ENCODE results near the gene SERINC4. TPM values are rescaled to one million over a fixed set of nuclear protein-coding genes. Genes with fewer than 3 reads are reported as not detected.
A peak's percentile ranks its signal among the peaks of the same experiment; 100 is the strongest.

Gene SERINC4
- total RNA-seq, 1 donor: under 0.01 TPM

GRCh38 chr15:43763819-43764446 is 36.1 kb downstream of the SERINC4 start:
- DNase-seq (ENCODE audit: low read depth in 2 of 3, low spot score in 2 of 3): no peak

DNA sequence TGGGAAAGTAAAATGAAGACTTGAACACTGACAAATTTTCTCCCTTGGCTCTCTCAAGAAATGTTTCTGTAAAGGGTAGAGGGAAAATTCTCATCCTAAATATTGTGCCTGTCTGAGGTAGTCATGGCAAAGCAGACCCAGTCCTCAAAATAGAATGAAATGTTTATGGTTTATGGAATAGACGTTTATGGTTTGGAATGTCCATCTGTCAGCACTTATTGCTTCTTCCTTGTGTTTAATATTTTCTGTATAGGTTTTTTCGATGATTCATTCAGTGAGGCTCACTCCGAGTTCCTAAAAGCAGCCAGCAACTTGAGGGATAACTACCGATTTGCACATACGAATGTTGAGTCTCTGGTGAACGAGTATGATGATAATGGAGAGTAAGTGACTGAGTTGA is 37.2 kb downstream of the SERINC4 start:
- DNase-seq (ENCODE audit: low read depth in 2 of 3, low spot score in 2 of 3): no peak

DNA sequence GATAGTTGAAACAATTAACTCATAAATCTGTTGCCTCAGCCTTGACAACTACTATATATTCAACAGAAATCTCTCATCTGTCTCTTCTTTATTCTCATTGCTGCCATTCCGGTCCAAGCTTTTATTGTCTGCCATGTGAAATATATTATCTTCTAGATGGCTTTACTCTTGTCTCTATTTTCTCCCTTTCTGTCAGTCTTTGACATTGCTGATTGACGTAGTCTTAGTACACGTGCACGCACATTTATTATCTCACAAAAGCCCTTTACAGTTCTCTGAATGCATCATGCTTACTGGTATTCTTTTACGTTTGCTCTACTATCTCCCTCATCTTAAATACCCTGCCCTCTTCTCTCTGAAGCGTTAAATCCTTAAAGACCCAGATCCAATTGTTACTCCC is 48.1 kb downstream of the SERINC4 start:
- no peak for DNase-seq (ENCODE audit: low read depth in 2 of 3, low spot score in 2 of 3)

DNA sequence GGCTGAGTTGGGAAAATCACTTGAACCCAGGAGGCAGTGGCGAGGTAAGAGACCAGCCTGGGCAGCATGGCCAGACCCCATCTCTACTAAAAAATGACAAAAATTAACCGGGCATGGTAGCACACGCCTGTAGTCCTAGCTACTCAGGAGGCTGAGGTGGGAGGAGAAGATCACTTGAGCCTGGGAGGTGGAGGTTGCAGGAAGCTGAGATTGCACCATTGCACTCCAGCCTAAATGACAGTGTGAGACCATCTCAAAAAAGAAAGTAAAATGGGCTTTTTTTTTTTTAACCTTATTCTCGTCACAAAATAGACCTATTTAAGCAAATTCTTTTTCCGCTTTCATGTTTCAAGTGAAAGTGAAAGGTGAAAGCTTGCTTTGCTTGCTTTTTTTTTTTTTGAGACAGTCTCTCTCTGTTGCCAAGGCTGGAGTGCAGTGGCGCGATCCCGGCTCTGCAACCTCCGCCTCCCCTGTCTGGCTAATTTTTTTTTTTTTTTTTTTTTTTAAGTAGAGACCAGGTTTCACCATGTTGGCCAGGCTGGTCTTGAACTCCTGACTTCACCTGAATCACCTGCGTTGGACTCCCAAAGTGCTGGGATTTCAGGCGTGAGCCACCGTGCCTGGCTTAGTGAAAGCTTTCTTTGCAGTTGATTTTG is 50.2 kb downstream of the SERINC4 start:
- DNase-seq (ENCODE audit: low read depth in 2 of 3, low spot score in 2 of 3): peak; percentile 16 to 72 (median 26)

DNA sequence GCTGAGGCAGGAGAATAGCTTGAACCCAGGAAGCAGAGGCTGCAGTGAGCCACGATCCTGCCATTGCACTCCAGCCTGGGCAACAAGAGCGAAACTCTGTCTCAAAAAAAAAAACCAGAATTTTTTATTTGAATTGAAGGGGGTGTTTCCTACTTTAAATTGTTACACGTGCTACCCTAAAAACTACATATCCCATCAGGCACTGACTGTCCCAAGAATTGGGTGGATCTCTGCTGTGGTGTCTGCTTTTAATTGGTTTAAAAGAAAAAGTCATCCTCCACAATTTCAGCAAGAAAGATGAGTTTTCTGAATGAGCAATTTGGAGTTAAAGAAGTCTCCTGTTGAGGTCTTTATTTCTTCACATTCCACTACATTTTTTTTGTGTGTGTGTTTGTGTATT is 51.6 kb downstream of the SERINC4 start:
- peak in 1 of 3 donors; percentile 42 for DNase-seq (ENCODE audit: low read depth in 2 of 3, low spot score in 2 of 3)

DNA sequence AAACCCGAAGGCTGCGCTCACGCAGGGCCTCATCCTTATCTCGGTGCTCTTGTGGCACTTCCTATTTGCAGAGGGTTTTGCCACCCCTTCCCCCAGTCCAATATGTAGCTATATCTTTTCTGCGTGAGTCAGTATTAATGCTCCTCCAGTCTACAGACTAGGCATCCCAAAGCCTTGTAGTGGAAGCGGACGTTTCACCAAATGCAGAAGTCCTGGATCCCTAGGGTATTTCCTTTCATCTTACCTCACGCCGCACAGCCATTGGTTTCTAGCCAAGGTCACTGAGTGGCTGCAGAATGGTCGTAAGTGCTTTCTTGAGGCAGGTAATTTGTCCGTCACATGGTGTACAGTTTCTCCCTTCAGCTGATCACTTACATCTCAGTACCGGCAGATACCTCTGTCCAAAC is 53.1 kb downstream of the SERINC4 start:
- DNase-seq (ENCODE audit: low read depth in 2 of 3, low spot score in 2 of 3): peak in 2 of 3 donors; percentile 53 to 58

GRCh38 chr15:43746245-43746902 is 53.6 kb downstream of the SERINC4 start, which contains the start of gene PDIA3:
PDIA3 (plus strand) TSS chr15:43746438; CDS start chr15:43746540, 102 bp downstream.
- DNase-seq (ENCODE audit: low read depth in 2 of 3, low spot score in 2 of 3): peak; percentile 68 to 90 (median 89)

Small RNAs within 50 kb of the gene (small RNA-seq; reads per million reads assigned to genes)
- not detected for gene MIR1282

Other genes with a start within 250 kb of the SERINC4 start
- gene PPIP5K1, start 210.0 kb downstream of the SERINC4 start, total RNA-seq: 47.9 TPM
- gene CKMT1B, start 206.2 kb downstream of the SERINC4 start, total RNA-seq: not detected
- gene STRC, start 181.4 kb downstream of the SERINC4 start, total RNA-seq: 0.54 TPM
- 3.2 TPM for gene CATSPER2, start 151.4 kb downstream of the SERINC4 start, total RNA-seq
- gene CKMT1A, start 106.4 kb downstream of the SERINC4 start, total RNA-seq: not detected
- 38.2 TPM for gene PDIA3, start 53.8 kb downstream of the SERINC4 start, total RNA-seq
- gene ELL3, start 23.3 kb downstream of the SERINC4 start, total RNA-seq: 7.0 TPM
- 140 TPM for gene SERF2, start 7.9 kb downstream of the SERINC4 start, total RNA-seq
- 9.2 TPM for gene HYPK, start 379 bp upstream of the SERINC4 start, total RNA-seq
- 6.7 TPM for gene MFAP1, start 24.5 kb upstream of the SERINC4 start, total RNA-seq
- gene WDR76, start 26.8 kb upstream of the SERINC4 start, total RNA-seq: 6.5 TPM

All from hematopoietic multipotent progenitor cell (in vitro differentiated cells).